ENCODE data around the gene G3BP2. TPM values are rescaled to one million over a fixed set of nuclear protein-coding genes. Genes with fewer than 3 reads are reported as not detected.

Gene G3BP2
- total and polyA plus RNA-seq, 2 of the 8 experiments (the other 6 are each of a cell fraction or from before 2014, with no cell fraction given), result 83.7 to 378 TPM

- no peak for TF ChIP-seq SP4 (IDR thresholded peaks at IDR 0.05; ENCODE audit: low read length)
- no peak for TF ChIP-seq SRF (IDR thresholded peaks at IDR 0.05; ENCODE audit: low read depth, low read length)
- DNase-seq (ENCODE audit: low read depth in 1 of 2, low spot score in 2 of 2), result no peak
- H4K20me1 ChIP-seq (replicated peaks in 1 of 2; ENCODE audit: control insufficient read depth in 1 of 2, insufficient read depth in 2 of 2, low read length in 2 of 2), result no peaks in the 10 kb centered on the region
- H2AK5ac ChIP-seq (ENCODE audit: low read depth, low read length), result no peak overlapping the region
- H3K9me3 ChIP-seq (ENCODE audit: insufficient read depth in 2 of 2, low read depth in 1 of 2, low read length in 1 of 2), result no peaks in the 10 kb centered on the region
- H3K4me3 ChIP-seq (ENCODE audit: extremely low read depth in 1 of 4, insufficient read depth in 2 of 4, low read depth in 3 of 4, low read length in 4 of 4), result no peak overlapping the region
- no peaks in the 10 kb centered on the region for H3K79me2 ChIP-seq (ENCODE audit: control insufficient read depth in 1 of 2, insufficient read depth in 2 of 2, low read length in 2 of 2)
- no peak overlapping the region for H3K18ac ChIP-seq (ENCODE audit: extremely low read depth, low read length)
- no peak overlapping the region for H3K14ac ChIP-seq (ENCODE audit: insufficient read length)
- H3K9ac ChIP-seq (replicated peaks in 1 of 4; ENCODE audit: extremely low read depth in 1 of 4, low read depth in 3 of 4, low read length in 3 of 4), result no peak overlapping the region
- H3K23ac ChIP-seq (ENCODE audit: insufficient read length), result no peak overlapping the region
- FAIRE-seq, result no peak
- no peak overlapping the region for H2BK120ac ChIP-seq (replicated peaks; ENCODE audit: low read depth, low read length)
- no peak overlapping the region for H3K4ac ChIP-seq (replicated peaks; ENCODE audit: insufficient read length, low read depth, low read length)
- no peak overlapping the region for H2AFZ ChIP-seq (ENCODE audit: low read length)
- H3K79me1 ChIP-seq (ENCODE audit: low read depth, low read length), result no peaks in the 10 kb centered on the region
- H2BK12ac ChIP-seq (ENCODE audit: low read depth, low read length), result no peak overlapping the region
- H3K56ac ChIP-seq (replicated peaks; ENCODE audit: insufficient read length, low read depth, low read length), result no peak overlapping the region
- H4K8ac ChIP-seq (ENCODE audit: extremely low read depth, insufficient read depth, low read length), result no peak overlapping the region
- ChIA-PET POLR2A (ENCODE audit: partially characterized antibody) (no interaction called here), CTCF (ENCODE audit: partially characterized antibody) (no interaction called here)
- H3K27ac ChIP-seq (ENCODE audit: low read depth, low read length), result no peak overlapping the region
- H3K4me2 ChIP-seq (ENCODE audit: insufficient read depth in 1 of 2, low read depth in 2 of 2, low read length in 2 of 2), result no peak overlapping the region
- no peak overlapping the region for H4K5ac ChIP-seq (ENCODE audit: insufficient read length, low read depth, low read length)
- peaks cover 10% of the 10 kb centered on the region for H3K23me2 ChIP-seq (ENCODE audit: low read depth, low read length)
- no peaks in the 10 kb centered on the region for H3K36me3 ChIP-seq (ENCODE audit: control insufficient read depth in 2 of 4, insufficient read depth in 4 of 4, low read length in 3 of 4)
- WGBS, 2 experiments (ENCODE audit: extremely low coverage in 1 of 2, insufficient coverage in 1 of 2, insufficient read length in 1 of 2, insufficient replicate concordance in 2 of 2, low coverage in 1 of 2, low lambda C conversion rate in 2 of 2, missing lambda C conversion rate in 1 of 2), result 87% methylated on average over 3 of the region's 3 CpGs; no CpG with 5 or more reads in 1 of the 2 experiments
- H2BK15ac ChIP-seq (ENCODE audit: low read length), result no peak overlapping the region
- no peaks in the 10 kb centered on the region for H3K27me3 ChIP-seq (replicated peaks in 1 of 4; ENCODE audit: control insufficient read depth in 3 of 4, extremely low read depth in 1 of 4, insufficient read depth in 3 of 4, low read length in 3 of 4)
- H2BK5ac ChIP-seq (ENCODE audit: low read depth, low read length), result no peak overlapping the region
- no peak overlapping the region for H2BK20ac ChIP-seq (ENCODE audit: low read length)
- no peak overlapping the region for H4K91ac ChIP-seq (replicated peaks; ENCODE audit: insufficient read length, low read length)
- peaks cover 0 to 6% (median 2%) of the 10 kb centered on the region in 4 experiments; a peak in 4 of 7 replicates for H3K4me1 ChIP-seq (replicated peaks in 1 of 4; ENCODE audit: control insufficient read depth in 3 of 4, insufficient read depth in 4 of 4, low read length in 3 of 4)
Observed at GRCh38 chr4:75634281-75634680, 38.9 kb downstream of the G3BP2 start.
